ENCODE measurements around the gene HLA-B.

Gene HLA-B

DNA sequence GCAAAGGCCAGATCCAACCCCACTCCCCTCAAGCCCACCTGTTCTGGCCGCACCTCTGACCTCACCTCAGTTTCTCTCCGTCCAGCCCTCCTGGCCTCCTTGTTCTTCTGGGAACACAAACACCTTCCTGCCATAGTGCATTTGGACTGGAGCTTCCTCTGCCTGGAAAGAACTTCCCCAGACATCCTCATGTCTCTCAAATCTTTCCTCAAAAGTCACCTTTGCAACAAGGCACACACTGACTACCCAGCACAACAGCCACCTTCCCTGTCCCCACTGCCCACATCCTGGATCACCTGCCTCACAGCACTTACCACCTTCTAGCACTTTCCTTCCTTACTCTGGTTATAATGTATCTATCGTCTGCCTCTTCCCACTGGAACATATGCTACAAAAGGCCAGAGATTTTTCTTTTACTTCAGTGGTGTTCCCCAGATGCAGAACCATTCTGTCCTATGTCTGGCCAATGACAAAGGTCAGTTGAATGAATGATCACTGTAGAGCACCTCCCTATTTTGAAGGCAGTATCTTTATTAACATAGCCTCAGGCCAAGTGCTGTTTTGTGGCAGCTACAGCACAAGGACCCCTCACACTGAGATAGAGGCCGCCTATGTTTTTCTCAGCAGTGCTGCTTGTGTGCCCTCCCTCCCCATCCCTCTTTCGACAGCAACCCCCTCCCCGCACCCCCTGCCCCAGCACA lies 4.1 kb downstream of the HLA-B start:
- DNase-seq (ENCODE audit: low spot score) = no peak

DNA sequence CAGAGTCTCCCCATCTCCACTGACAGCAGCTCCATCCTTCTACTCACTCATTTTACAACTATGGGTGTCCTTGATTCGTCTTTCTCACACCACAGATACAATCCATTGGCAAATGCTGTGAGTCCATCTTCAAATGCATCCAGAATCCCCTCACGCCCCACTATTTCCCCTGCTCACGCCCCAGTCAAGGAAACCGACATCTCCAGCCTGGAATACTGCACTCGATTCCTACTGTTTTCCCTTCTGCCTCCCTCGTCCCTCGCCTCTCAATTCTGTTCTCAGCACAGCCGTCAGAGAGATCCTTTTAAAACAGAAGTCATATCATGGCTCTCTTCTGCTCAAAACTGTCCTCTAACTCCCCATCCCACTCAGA lies 4.7 kb downstream of the HLA-B start:
- DNase-seq (ENCODE audit: low spot score) = no peak

DNA sequence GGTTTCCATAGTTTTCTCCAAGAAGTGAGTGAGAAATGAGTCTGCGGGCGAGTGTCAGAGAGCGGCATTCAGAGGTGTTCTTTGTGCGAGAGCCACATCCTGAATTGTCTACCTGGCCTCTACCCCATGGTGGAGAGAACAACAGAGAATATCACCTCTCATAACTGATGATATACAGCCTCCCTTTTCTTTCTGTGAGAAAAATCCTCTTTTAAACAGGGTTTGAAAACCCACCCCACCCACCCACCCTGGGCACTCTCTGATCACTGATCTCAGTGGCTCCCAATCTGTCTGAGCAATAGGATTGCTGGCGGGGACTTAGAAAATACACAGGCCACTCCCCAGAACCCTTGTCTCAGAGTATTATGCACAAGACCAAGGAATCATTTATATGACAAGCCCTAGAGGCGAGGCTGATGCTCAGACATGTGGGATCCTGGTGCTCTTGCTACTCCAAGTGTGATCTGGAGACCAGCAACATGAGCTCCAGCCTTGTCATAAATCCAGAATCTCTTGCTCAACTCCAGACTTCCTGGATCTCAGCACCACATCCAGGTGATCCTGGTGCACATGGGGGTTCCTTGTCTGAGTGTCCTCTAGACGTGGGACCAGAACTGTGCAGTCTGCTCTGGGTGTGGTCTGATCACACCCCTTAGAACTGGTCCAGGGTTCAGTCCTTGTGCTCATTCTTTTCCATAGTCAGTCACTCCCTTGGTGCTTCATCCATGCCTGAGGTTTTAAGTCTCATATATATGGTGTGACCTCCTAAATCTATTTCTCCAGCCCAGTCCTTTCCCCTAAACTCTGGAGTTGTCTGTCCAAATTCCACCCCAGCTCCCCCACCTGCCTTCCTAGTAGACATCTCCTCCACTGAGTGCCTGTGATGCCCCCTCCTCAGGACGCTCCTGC lies 5.3 kb downstream of the HLA-B start:
- no peak for DNase-seq (ENCODE audit: low spot score)

DNA sequence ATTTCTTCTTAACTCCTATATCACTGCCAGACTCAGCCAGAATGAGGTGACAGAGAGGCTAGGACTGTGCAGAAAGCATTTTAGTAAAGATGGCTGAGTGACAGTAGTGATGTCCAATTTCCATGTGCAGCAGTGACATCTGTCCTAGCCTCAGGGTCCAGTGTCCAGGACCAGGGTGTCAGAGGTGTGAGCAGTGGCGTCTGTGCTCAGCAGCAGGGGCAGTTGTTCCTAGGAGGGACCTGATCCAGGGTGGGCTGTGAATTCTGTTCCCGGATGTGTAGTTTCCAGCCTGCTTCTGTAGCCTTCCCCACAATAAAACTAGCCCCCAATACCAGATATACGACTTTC lies 6.0 kb downstream of the HLA-B start:
- no peak for DNase-seq (ENCODE audit: low spot score)

DNA sequence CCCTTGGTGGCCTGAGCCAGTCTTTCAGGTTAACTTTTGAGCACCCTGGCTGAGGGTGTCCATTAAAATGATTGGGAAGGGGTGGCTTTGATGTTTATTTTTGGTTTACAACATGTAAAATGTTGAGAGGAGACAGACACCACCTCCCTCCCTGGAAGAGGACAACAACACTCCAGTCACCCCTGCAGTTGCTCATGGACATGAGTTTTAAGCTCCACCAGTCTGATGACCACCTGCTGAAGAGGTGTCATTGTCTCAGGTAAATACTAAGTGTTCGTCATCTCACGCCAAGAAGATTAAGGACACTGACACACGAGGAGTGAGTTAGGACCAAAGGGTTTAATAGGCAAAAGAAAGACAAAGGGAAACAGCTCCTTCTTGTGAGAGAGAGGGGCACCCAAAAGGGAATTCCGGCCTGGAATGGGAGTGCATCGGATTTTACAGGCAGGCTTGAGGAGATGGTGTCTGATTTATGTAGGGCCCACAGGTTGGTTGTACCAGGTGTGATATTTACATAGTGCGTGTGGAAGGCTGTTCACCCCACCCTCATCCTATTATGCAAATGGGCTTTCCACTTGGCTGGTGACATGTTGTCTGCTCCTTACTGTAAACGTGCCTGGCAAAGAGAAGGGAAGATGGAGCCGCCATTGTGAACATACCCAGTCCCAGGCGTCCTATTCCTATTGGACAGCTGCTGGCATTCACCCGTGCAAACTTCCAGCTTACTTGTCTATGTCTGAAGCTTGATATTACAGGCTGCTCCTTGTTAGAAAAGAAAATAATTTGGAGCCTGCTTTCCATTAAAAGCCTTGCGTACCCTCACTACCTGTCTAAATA lies 6.6 kb downstream of the HLA-B start:
- DNase-seq (ENCODE audit: low spot score) = no peak

DNA sequence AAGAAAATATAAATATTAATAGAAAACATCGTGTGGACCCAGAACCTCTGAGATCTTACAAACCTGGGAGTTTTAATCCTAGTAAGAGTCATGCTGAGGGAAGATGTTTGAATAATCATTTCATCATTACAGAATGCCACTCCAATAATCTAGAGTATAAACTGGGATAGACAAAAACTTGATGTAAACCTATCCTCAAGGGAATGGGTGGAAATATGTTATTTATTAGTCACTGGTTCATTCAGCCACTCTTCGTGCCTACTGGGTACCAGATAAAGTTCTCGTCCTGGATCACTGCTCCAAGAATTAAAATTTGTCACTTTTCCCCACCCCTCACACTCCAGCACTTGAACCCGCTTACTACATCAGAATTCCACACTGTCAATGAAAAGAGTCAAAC lies 7.7 kb downstream of the HLA-B start:
- no peak for DNase-seq (ENCODE audit: low spot score)

DNA sequence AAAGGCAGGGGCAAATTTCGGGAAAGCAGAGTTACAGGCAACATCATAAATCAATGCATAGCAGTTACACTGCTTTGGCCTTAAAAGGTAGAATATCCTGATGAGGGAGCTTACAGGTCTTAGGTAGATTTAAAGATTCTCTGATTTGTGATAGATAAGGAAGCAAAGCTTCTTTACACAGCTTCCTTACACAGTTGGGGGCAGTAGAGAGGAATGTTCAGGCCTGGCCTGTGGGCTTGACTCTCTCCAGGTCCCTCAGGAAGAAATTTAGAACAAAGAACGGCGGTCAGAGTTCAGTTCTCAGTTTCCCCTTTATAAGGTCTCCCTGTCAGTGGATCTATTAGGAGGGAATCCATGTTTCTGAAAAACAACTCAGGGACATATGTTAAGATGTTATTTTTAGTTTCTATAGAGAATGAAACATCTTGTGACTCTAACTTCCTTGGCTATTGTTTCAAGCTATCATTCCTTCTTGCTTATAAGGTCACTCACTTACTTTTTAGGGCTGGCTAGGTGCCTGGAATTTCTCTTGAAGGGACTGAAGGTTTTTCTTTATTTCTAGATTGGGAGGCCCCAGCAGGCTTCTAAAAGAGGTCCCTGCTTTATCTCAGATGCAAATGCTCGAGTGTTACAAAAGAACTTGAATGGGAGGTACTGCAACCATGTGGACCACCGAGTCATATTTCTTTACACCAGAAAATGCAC lies 11.8 kb downstream of the HLA-B start:
- no peak for DNase-seq (ENCODE audit: low spot score)

DNA sequence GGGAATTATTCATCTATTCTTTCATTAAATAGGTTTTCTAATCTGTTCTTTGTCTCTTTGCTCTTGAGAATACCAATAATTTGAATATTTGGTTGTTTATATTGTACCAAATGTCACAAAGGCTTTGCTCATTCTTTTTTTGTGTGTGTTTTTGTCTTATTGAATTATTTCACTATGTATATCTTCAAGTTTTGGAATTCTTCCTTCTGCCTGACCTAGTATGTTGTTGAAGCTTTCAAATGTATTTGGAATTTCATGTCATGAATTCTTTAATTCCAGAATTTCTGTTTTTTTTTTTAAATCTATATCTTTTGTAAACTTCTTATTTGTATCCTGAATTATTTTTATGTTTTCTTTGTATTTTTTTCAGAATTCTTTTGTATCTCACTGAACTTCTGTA lies 16.8 kb downstream of the HLA-B start:
- no peak for DNase-seq (ENCODE audit: low spot score)

DNA sequence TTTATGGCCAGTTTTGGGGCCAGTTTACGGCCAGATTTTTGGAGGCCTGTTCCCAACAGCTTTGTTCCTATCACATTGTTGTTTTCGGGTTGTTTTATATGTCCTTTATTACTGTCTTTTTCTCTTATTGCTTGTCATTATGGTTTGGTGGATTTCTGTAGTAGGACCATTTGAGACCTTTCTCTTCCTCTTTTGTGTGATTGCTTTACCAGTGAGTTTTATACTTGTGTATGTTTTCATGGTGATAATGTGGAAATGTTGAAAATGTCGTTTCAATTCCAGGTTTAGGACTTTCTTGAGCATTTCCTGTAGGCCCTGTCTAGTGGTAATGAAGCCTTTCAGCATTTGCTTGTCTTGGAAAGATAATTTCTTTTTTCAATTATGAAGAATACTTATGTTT lies 17.8 kb downstream of the HLA-B start:
- DNase-seq (ENCODE audit: low spot score) = no peak

DNA sequence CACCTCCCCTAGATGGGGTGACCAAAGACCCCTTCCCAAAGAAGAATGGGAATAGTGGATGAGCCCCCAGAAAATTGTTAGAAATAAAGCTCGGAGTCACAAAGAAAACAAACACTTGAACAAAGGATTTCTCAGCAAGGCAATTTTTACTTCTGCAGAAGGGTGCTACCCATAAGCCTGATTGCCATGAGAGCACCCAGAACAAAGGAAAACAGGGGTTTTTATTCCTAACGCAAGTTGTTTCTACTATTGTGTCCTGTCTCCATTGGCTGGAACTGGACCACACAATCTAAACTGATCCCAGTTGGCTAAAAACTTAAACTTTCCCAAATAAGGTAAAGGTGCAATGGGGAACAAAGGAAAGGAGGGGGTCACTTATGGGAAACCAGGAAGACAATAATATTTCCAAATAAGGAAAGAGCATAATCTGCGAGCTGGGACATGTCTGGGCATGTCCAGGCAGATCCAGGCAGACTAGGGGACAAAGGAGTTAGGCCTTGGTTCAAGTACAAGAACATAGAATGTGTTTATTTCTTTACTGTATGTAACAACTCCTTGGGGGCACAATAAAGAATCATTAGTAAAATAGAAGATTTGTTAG lies 20.0 kb downstream of the HLA-B start:
- DNase-seq (ENCODE audit: low spot score) = no peak

DNA sequence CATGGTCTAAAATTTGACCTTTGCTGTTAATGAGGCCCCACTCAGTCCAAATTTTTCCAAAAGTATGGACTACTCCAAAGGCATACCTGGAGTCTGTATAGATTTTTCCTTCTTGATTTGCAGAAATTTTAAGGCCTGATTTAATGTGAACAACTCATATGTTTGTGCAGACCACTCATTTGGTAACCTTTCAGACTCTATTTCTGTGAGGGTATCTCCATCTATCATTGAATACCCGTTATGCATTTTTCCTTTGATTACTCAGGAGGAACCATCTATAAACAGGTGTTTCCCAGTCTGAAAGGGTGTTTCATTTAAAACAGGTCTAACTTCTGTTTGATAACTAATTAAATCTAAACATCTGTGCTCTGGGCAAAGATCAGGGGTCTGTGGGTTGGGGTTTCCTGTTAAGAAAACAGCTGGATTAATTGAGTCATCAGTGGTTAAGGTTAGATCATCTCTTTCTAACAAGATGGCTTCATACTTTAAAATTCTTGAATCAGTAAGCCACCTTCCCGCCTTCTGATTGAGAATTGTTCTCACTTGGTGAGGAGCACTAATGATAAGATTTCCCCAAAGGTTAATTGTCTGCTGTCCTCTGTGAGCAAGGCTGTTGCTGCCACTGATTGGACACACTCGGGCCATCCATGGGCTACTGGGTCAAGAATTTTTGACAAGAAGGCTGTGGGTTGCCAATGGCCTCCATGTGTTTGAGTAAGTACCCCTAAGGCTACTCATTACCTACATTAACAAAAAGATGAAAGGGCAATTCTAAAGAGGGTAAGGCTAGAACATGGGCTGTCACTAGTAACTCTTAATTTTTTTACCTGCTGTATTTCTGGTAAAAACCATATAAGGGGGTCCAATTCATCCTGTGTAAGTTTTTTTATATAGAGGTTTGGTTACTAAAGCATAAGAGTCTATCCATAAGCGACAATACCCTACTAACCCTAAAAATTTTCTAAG lies 24.1 kb downstream of the HLA-B start:
- peak; percentile 50 for DNase-seq (ENCODE audit: low spot score)

DNA sequence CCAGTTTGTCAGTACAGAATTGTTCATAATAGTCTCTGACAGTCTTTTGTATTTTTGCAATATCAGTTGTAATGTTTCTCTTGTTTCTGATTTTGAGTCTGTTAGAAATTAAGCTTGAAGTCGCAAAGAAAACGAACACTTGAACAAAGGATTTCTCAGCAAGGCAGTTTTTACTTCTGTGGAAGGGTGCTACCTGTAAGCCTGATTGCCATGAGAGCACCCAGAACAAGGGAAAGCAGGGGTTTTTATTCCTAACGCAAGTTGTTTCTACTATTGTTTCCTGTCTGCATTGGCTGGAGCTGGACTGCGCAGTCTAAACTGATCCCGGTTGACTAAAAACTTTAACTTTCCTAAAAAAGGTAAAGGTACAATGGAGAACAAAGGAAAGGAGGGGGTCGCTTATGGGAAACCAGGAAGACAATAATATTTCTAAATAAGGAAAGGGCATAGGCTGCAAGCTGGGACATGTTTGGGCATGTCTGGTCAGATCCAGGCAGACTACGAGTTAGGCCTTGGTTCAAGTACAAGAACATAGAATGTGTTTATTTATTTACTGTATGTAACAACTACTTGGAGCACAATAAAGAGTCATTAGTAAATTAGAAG lies 28.5 kb downstream of the HLA-B start:
- DNase-seq (ENCODE audit: low spot score) = no peak

DNA sequence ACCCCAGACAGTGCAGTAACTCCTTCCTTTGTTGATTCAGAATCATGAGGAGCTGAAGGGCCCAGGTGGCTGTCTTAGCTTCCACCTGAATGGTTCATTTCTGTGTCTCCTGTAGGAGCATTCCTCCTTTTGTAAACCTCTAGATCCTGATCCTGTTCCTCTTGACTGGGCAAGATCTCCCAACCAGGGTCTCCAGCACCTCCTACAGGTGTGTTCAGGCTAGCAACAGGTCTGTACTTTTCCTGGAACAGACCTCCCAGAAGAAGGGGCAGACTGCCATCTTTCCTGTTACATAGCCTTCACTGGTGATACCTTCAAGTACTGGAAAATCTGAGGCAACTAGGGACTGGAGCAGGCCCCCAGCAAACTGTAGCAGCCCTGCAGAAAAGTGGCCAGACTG lies 35.2 kb downstream of the HLA-B start:
- DNase-seq (ENCODE audit: low spot score) = no peak

DNA sequence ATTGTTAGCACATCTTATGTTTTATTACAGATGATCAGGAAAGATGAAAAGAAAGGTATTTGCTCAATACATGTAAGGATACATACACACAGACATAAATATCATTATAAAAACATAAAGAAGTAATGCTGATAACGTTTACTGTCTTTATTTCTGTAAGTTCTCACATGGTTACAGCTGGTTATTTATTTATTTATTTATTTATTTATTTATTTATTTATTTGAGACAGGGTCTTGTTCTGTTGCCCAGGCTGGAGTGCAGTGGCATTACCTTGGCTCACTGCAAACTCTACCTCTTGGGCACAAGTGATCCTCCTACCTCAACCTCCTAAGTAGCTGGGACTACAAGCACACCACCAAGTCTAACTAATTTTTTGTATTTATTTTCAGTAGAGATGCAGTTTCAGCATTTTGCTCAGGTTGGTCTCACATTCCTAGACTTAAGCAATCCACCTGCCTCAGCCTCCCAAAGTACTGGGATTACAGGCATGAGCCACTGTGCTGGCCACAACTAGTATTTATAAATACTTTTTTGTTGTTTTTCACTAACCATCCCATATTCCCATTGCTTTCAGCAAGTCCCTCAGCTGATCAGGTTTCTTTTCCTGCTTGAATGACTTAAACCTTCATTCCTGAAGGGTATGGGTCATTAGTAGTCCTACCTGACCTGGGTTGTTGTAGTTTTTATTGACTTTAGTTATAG lies 35.8 kb downstream of the HLA-B start:
- no peak for DNase-seq (ENCODE audit: low spot score)

DNA sequence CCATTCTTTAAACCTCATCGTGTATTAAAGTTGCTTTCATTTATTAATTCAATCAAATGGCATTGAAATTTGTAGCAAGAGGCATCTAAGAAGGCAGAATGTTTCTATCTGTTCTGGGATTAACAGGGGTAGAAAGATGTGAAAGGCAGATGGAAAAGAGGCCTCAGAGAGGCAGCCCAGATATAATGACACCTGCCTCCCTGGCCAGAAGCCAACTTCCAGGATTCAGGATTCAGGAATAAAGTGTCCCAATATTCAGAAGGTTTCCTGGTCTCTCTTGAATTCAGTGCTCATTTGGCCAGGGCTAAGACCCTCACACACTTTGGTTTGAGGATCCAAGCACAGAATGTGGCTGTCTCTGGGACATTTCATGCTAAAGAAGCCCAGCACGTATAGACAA lies 39.9 kb downstream of the HLA-B start:
- DNase-seq (ENCODE audit: low spot score) = no peak

DNA sequence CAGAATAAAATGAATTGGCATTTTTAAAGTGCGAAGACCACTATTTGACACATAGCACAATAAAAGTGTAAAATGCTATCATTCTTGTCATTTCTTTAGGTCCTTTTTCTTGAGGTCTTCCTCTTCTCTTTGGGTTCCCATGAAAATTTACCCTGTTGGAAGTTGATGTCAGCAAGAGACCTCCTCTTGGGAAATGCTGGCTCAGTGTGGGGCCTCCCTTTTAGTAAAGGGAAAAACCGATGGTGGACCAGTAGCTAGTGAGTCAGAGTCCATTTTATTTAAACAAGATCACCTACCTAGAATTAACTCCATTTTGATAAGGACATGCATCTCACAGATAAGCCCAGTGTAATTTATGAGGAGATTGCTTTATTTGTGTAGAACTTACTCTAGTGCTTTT lies 47.3 kb downstream of the HLA-B start:
- no peak for DNase-seq (ENCODE audit: low spot score)

DNA sequence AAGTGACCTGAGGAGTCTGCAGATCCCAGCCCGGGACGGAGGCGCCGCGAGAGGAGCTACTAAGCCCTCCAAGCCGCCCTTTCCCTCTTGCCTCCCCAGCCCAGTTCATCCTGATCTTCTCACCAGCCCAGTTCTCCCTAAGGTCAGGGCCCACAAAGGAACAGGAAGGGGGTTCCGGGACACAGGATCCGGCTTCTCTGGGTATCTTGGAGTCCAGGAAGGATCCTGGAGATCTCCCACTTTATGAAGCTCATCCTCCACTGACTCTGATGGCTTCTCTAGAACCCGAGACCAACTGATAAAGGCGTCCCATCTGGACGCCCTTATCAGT lies 48.2 kb downstream of the HLA-B start:
- DNase-seq (ENCODE audit: low spot score) = no peak

DNA sequence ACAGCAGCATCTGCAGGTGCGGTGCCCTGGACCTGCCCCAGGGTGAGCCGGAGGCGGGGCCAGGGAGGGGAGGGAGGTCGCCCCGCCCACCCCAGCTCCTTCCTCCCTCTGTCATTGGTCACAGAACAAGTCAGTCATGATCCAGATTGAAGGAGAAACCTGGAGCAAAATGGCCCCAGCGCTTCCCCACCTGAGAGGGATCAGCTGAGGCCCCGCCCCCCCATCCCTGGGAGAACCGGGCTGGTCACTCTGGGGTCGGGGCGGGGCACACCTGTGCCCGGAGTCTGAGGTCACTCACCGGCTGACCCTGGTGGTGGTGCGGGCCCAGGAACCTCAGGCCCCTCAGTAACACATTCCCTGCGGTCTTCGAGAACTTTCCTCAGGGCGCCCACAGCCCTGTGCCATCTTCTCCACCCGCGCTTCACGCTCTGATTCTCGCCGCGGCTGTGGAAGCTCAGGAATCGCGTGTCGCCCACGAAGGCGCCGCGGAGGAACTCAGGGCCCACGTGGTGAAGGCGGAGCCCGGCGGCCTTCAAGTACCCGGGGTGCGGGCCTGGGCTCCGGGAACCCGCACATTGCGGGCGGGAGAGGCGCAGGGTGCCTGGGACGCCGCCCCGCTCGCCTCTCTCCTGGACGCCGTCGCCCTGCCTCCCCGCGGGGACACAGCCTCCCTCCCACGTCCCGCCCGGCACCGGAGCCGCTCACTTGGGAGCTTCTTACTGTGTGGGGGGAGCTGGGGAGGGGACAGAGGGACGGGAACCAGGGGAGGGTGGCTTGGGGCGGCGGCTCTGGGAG lies 48.7 kb downstream of the HLA-B start:
- no peak for DNase-seq (ENCODE audit: low spot score)

DNA sequence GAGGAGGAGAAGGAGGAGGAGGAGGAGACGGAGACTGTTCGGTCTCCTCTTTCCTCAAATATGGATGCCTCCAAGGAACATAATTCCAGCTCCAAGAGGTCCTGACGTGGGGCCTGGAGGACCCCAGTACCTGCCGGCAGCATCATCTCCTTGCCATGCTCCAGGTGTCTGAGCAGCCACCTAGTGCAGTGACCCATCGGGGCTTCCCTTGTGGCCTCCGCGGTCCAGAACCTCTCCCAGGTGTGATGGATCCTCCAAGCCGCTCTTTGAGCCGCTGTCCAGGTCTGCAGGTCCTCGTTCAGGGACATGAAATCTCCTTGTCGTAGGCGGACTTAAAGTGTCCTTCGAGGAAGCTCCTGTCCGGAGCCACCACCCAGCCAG lies 49.3 kb downstream of the HLA-B start:
- no peak for DNase-seq (ENCODE audit: low spot score)
